Body of pancreas (tissue), 4 donors: ENCODE data around the gene STXBP4. TPM values are rescaled to one million over a fixed set of nuclear protein-coding genes. Genes with fewer than 3 reads are reported as not detected.

ENCODE experiments used
- ATAC-seq: fragments of 150-250 bp; one replicate; pipeline ENCODE4 v1.9.1; 2016
- DNase-seq, 4 donors: peaks; one replicate each; pipeline ENCODE4 v3.0.0-alpha.2; 2019
- H3K27ac ChIP-seq, 4 donors: fragments of 200-600 bp; sonication (generic); 1 replicate in 3 of 4; 2 replicates in 1 of 4; pipeline versions ENCODE4 v1.5.1 to v1.6.1; 2016 to 2019; ENCODE audit warnings: mild to moderate bottlenecking in 1 of 4, mixed read lengths in 1 of 4, moderate library complexity in 1 of 4
- H3K27me3 ChIP-seq, 2 donors: fragments of 200-600 bp; sonication (generic); one replicate each; pipeline ENCODE4 v1.6.0; 2016; ENCODE audit warnings: mild to moderate bottlenecking in 1 of 2
- H3K36me3 ChIP-seq, 2 donors: fragments of 200-600 bp; sonication (generic); replicated peaks in 1 of 2; 2 replicates each; pipeline ENCODE4 v1.5.1; 2016; ENCODE audit warnings: low read depth in 2 of 2; ENCODE audit not compliant: insufficient read depth in 1 of 2
- H3K4me1 ChIP-seq: fragments of 200-600 bp; sonication (generic); one replicate; pipeline ENCODE4 v1.6.0; 2016
- H3K4me3 ChIP-seq, 2 donors: fragments of 200-600 bp; sonication (generic); 1 replicate in 1 of 2; 2 replicates in 1 of 2; pipeline ENCODE4 v1.5.1; 2016 to 2019
- H3K9me3 ChIP-seq, 3 donors: fragments of 200-600 bp; sonication (generic); 1 replicate in 2 of 3; 2 replicates in 1 of 3; pipeline ENCODE4 v1.5.1; 2016
- POLR2A ChIP-seq, 3 donors: fragments of 450-650 bp; IDR thresholded peaks; one replicate each; pipeline ENCODE4 v1.6.1; 2016; ENCODE audit warnings: antibody characterized with exemption in 3 of 3, mild to moderate bottlenecking in 2 of 3
- WGBS, 2 donors: methylation state at CpG; one replicate each; pipeline ENCODE4 v1.1.5; 2017; 5-methylcytosine and 5-hydroxymethylcytosine counted together
- intact Hi-C: fragments of 100-400 bp; cut with DNase I; formaldehyde crosslinking; loops from one replicate; pipeline ENCODE4 v1.15.1; 2023
- total RNA-seq, 2 donors: library from RNA; depleted of rRNA; stranded (reverse); fragments of >200 nt; gene quantifications; one replicate each; pipeline ENCODE4 v1.1.0, GENCODE V29; 2016
- TF ChIP-seq, protein P1 (sequence below), 7 experiments: fragments of 450-650 bp in 4 of 7; fragments of 200-600 bp in 3 of 7; sonication (generic) in 3 of 7; IDR thresholded peaks; one replicate each; pipeline ENCODE4 v1.5.1; 2016 to 2019; ENCODE audit warnings: antibody characterized with exemption in 7 of 7

The STXBP4 gene
- total RNA-seq, 2 donors from 2014 or later, result 3.6 to 9.3 TPM

DNA sequence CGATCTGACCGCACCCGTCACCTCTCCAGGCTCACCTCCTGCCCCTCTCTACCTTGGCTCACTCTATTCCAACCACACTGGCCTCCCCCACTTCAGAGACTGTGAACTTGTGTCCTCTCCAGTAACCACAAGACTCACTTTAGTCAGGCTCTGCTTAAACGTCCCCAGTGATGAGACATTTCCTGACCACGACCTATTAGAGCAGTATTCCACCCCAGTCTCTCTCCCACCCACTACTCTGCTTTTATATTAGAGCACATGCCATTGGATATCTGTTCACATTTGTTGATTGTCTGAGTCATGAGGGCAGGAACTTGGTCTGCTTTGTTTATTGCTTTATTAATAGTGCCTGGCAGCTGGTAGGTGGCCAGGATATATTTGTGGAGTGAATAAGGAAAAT, 20.2 kb upstream of the STXBP4 start:
- no peak for ATAC-seq
- intact Hi-C loops, result no loop called here
- WGBS, 2 donors, result 72 to 80% methylated on average over 5 of the region's 5 CpGs

DNA sequence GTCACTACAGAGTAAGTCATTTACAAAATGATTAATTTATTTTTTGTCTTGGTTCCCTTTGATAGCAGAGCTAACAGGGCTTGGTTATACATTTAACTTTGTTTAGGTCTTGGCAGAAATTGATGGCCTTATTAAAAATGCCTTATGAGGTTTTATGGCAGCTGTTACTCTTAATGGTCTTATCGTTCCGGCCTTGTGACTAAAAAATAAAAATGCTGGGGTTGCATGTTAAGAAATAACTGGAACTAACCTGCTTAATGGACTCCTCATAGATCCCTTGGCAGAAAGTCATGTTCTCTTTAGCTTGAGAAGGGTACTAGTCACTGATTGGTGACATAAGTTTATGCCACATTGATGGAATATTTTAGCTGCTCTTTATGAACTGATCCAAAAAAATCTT, 18.4 kb upstream of the STXBP4 start:
- no peak overlapping the region for H3K27ac ChIP-seq
- WGBS, 2 donors, result 72% methylated on average over 2 of the region's 2 CpGs
- DNase-seq, result no peak
- no peak overlapping the region for H3K4me3 ChIP-seq
- intact Hi-C loops, result no loop called here
- no peaks in the 10 kb centered on the region for H3K4me1 ChIP-seq
- H3K9me3 ChIP-seq, result no peaks in the 10 kb centered on the region
- TF ChIP-seq POLR2A (IDR thresholded peaks at IDR 0.05), result no peak
- TF ChIP-seq, protein P1, sequence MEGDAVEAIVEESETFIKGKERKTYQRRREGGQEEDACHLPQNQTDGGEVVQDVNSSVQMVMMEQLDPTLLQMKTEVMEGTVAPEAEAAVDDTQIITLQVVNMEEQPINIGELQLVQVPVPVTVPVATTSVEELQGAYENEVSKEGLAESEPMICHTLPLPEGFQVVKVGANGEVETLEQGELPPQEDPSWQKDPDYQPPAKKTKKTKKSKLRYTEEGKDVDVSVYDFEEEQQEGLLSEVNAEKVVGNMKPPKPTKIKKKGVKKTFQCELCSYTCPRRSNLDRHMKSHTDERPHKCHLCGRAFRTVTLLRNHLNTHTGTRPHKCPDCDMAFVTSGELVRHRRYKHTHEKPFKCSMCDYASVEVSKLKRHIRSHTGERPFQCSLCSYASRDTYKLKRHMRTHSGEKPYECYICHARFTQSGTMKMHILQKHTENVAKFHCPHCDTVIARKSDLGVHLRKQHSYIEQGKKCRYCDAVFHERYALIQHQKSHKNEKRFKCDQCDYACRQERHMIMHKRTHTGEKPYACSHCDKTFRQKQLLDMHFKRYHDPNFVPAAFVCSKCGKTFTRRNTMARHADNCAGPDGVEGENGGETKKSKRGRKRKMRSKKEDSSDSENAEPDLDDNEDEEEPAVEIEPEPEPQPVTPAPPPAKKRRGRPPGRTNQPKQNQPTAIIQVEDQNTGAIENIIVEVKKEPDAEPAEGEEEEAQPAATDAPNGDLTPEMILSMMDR (IDR thresholded peaks at IDR 0.05), result no peak
- no peaks in the 10 kb centered on the region for H3K27me3 ChIP-seq
- no peak for ATAC-seq
- peaks cover 2 to 6% of the 10 kb centered on the region in 2 donors for H3K36me3 ChIP-seq

More for the DNA sequence above, 20.2 kb upstream of the STXBP4 start:
- TF ChIP-seq POLR2A (IDR thresholded peaks at IDR 0.05), result no peak
- TF ChIP-seq, protein P1 (IDR thresholded peaks at IDR 0.05), result no peak
- DNase-seq, result no peak
- no peak overlapping the region for H3K27ac ChIP-seq
- H3K27me3 ChIP-seq, result no peaks in the 10 kb centered on the region
- no peak overlapping the region for H3K4me3 ChIP-seq
- peaks cover 2 to 6% of the 10 kb centered on the region in 2 donors for H3K36me3 ChIP-seq
- no peaks in the 10 kb centered on the region for H3K4me1 ChIP-seq
- H3K9me3 ChIP-seq, result no peaks in the 10 kb centered on the region

DNA sequence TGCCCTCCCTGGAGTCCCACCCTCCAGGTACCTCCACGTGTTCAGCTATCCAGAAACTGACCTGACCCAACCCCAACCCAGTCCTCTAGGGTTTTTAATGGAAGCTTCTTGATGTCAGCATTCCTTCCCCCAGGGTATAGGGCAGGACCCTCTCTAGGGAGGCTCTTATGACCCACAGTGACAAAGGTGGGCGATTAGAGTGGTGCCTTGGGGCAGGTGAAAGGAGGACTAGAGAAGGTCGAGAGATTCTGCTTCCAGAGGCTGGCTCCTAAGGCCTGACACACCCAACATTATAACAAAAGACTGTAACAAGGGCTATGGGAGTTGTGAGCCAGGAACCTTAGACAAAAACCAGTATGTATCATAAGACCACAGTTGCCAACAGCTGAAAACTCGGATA, 17.3 kb upstream of the STXBP4 start:
- H3K36me3 ChIP-seq, result peaks cover 2 to 6% of the 10 kb centered on the region in 2 donors
- no peak for DNase-seq
- intact Hi-C loops, result no loop called here
- 73 to 74% methylated on average over 4 of the region's 4 CpGs for WGBS, 2 donors
- H3K27me3 ChIP-seq, result no peaks in the 10 kb centered on the region
- H3K4me3 ChIP-seq, result no peak overlapping the region
- H3K27ac ChIP-seq, result no peak overlapping the region
- TF ChIP-seq, protein P1 (IDR thresholded peaks at IDR 0.05), result no peak
- TF ChIP-seq POLR2A (IDR thresholded peaks at IDR 0.05), result no peak
- ATAC-seq, result no peak
- H3K4me1 ChIP-seq, result no peaks in the 10 kb centered on the region
- no peaks in the 10 kb centered on the region for H3K9me3 ChIP-seq

DNA sequence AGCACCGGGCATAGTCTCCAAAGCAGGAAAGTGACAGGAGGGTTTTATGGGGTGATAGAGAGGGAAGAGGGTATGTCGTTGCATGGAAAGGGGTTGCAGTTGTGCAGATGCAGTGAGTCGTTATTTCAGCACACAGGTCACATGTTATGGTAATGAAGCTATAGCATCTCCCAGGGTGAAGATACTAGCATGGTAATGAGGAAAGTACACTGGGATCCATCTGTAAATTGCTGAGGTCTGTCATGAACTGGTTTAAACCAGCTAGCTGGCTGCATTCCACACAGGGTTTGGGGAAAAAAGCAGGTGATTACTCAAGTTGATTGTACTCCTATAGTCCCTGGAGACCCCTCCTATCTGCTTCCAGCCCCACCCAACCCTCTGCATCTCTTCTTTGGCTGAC, 11.8 kb upstream of the STXBP4 start:
- 77 to 95% methylated on average over 3 of the region's 3 CpGs for WGBS, 2 donors
- Histone ChIP-seq H3K4me1 (no peaks in the 10 kb centered on the region), H3K27ac (no peak overlapping the region), H3K27me3 (no peaks in the 10 kb centered on the region), H3K9me3 (no peaks in the 10 kb centered on the region), H3K4me3 (no peak overlapping the region), H3K36me3 (peaks cover 0 to 15% of the 10 kb centered on the region in 2 donors)
- DNase-seq, result no peak
- intact Hi-C loops, result no loop called here
- no peak for ATAC-seq
- TF ChIP-seq, protein P1 (IDR thresholded peaks at IDR 0.05), result no peak
- TF ChIP-seq POLR2A (IDR thresholded peaks at IDR 0.05), result no peak

DNA sequence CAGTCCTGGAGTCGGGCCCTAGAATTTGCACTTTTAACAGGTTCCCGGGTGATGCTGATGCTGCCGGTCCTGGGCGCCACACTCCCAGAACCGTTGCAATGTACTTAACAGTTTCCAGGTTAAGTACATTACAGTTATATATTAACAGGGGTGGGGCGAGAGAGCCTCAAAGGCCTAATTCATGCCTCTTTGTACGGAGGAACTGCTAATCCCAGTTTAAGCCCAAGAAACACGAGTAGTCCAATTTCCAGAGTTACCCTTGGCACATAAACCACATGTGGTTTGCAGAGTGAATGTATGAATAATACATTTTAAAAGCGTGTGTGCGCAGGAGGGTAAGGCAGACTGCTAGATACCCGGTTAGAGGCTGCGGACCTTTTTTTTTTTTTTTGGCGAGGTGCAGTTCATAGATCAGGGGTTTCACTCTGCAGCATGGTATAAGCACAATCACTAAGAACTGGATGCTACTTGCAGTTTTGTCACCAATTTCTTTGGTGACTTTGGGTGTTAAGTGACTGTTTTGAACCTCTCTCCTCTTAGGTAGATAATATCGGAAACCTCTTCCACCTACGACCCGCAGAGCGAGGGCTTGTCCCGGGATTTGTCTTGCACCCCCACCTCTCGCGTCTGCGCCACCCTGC, 824 bp upstream of the STXBP4 start:
- ATAC-seq, result peak; percentile 1
- Histone ChIP-seq H3K4me3 (peak overlapping the region; percentile 75 to 83), H3K27ac (peak overlapping the region; percentile 65 to 90 (median 79)), H3K27me3 (no peaks in the 10 kb centered on the region), H3K36me3 (peaks cover 5 to 6% of the 10 kb centered on the region in 2 donors), H3K9me3 (peaks cover 0 to under 1% (median 0%) of the 10 kb centered on the region in 3 donors), H3K4me1 (peaks cover 39% of the 10 kb centered on the region)
- 0 to 1% methylated on average over 13 to 21 of the region's 21 CpGs for WGBS, 2 donors
- DNase-seq, result peak in 3 of 4 donors; percentile 17 to 60 (median 22)
- TF ChIP-seq, protein P1 (IDR thresholded peaks at IDR 0.05), result peak in 1 of 7 experiments; percentile 50
- TF ChIP-seq POLR2A (IDR thresholded peaks at IDR 0.05), result no peak
- intact Hi-C loops, result no loop called here
